Endothelial cell of umbilical vein (primary cell): ENCODE data around the gene CELF1. TPM values are rescaled to one million over a fixed set of nuclear protein-coding genes. Genes with fewer than 3 reads are reported as not detected.
A peak's percentile ranks its signal among the peaks of the same experiment; 100 is the strongest.

Experiments
- BruUV-seq: library from RNA; stranded (reverse); fragments of 400-500 nt; replicated peaks from 2 replicates; lab custom pipeline; 2021; lab: Mats Ljungman, UMichigan
- CTCF ChIA-PET: fragments of 300-600, 350-600 bp; sonication (Branson Sonifier 250); formaldehyde crosslinking; loops from one replicate; lab custom pipeline; 2021; ENCODE audit warnings: antibody characterized with exemption, inconsistent platforms; lab: Charles Lee
- POLR2A ChIA-PET: fragments of 300-600, 350-600 bp; sonication (Branson Sonifier 250); formaldehyde crosslinking; loops from one replicate; lab custom pipeline; 2021; ENCODE audit warnings: antibody characterized with exemption, inconsistent platforms; lab: Charles Lee
- DNase-seq: peaks from one replicate; pipeline ENCODE4 v3.0.0-alpha.2; 2011; ENCODE audit warnings: low read depth, low spot score
- FAIRE-seq: peaks from 2 replicates; lab custom pipeline; 2011; peaks lifted over from hg19 to GRCh38; lab: Jason Lieb, UNC
- H2AFZ ChIP-seq: 2 replicates; pipeline ENCODE4 v1.6.0; 2012; ENCODE audit warnings: low read depth, low read length, control low read depth, inconsistent platforms
- H3K27ac ChIP-seq: 2 replicates; pipeline ENCODE4 v1.5.1; 2011; ENCODE audit warnings: low read depth, mild to moderate bottlenecking, control low read depth, low read length, moderate library complexity; ENCODE audit not compliant: insufficient read depth
- H3K27me3 ChIP-seq, 2 experiments: 2 replicates each; pipeline versions ENCODE4 v1.6.0 to v1.6.1; 2011; ENCODE audit warnings: low read length in 2 of 2, mixed read lengths in 1 of 2; ENCODE audit not compliant: control insufficient read depth in 2 of 2, insufficient read depth in 2 of 2
- H3K36me3 ChIP-seq, 2 experiments: 2 replicates in 1 of 2; 3 replicates in 1 of 2; pipeline ENCODE4 v1.5.1; 2011; ENCODE audit warnings: low read length in 2 of 2, mild to moderate bottlenecking in 1 of 2, moderate library complexity in 1 of 2; ENCODE audit not compliant: control insufficient read depth in 2 of 2, insufficient read depth in 2 of 2; ENCODE audit errors: extremely low read depth in 1 of 2
- H3K4me1 ChIP-seq: 3 replicates; pipeline ENCODE4 v1.5.1; 2011; ENCODE audit warnings: mild to moderate bottlenecking, low read length; ENCODE audit not compliant: control insufficient read depth, insufficient read depth; ENCODE audit errors: extremely low read depth
- H3K4me2 ChIP-seq: 2 replicates; pipeline ENCODE4 v1.6.1; 2011; ENCODE audit warnings: low read length, control low read depth, mixed read lengths; ENCODE audit not compliant: insufficient read depth
- H3K4me3 ChIP-seq, 3 experiments: fragments of 200-600 bp in 1 of 3; sonication (generic), shearing (Covaris generic) in 1 of 3; replicated peaks in 1 of 3; 2 replicates each; pipeline ENCODE4 v1.5.1; 2011 to 2016; ENCODE audit warnings: control low read depth in 3 of 3, low read length in 3 of 3, mild to moderate bottlenecking in 2 of 3, inconsistent platforms in 1 of 3, low read depth in 1 of 3, moderate library complexity in 1 of 3; ENCODE audit not compliant: insufficient read depth in 1 of 3
- H3K79me2 ChIP-seq: 2 replicates; pipeline ENCODE4 v1.6.0; 2012; ENCODE audit warnings: low read length, inconsistent platforms; ENCODE audit not compliant: control insufficient read depth, insufficient read depth
- H3K9ac ChIP-seq: replicated peaks from 2 replicates; pipeline ENCODE3; 2011; ENCODE audit warnings: low read length, control low read depth; ENCODE audit not compliant: insufficient read depth; ENCODE audit errors: extremely low read depth
- H3K9me1 ChIP-seq: replicated peaks from 3 replicates; pipeline ENCODE4 v1.6.0; 2011; ENCODE audit warnings: mild to moderate bottlenecking, low read length; ENCODE audit not compliant: control insufficient read depth, insufficient read depth; ENCODE audit errors: extremely low read depth
- H3K9me3 ChIP-seq: replicated peaks from 2 replicates; pipeline ENCODE4 v1.5.1; 2012; ENCODE audit warnings: low read length, inconsistent platforms; ENCODE audit not compliant: control insufficient read depth, insufficient read depth
- H4K20me1 ChIP-seq: replicated peaks from 2 replicates; pipeline ENCODE3; 2011; ENCODE audit warnings: mild to moderate bottlenecking, low read length; ENCODE audit not compliant: control insufficient read depth, insufficient read depth; ENCODE audit errors: extremely low read depth
- FOS ChIP-seq: IDR thresholded peaks from 2 replicates; pipeline ENCODE4 v1.6.1; 2011; ENCODE audit warnings: mild to moderate bottlenecking, low read length, moderate library complexity, borderline replicate concordance; ENCODE audit not compliant: insufficient read depth
- GATA2 ChIP-seq: IDR thresholded peaks from 2 replicates; pipeline ENCODE4 v1.7.0; 2011; ENCODE audit warnings: low read depth, mild to moderate bottlenecking, moderate library complexity, mixed read lengths, low read length; ENCODE audit not compliant: insufficient read length, insufficient read depth
- JUN ChIP-seq: IDR thresholded peaks from 2 replicates; pipeline ENCODE4 v1.6.1; 2011; ENCODE audit warnings: borderline replicate concordance, low read depth; ENCODE audit not compliant: insufficient read length, insufficient read depth
- MYC ChIP-seq: IDR thresholded peaks from one replicate; pipeline ENCODE4 v1.6.1; 2011; ENCODE audit warnings: mild to moderate bottlenecking, low read depth, low read length
- POLR2A ChIP-seq: IDR thresholded peaks from 2 replicates; pipeline ENCODE4 v1.6.1; 2012; ENCODE audit warnings: low read depth, mild to moderate bottlenecking, control low read depth, low read length
- POLR2AphosphoS5 ChIP-seq: IDR thresholded peaks from 2 replicates; pipeline ENCODE4 v1.6.1; 2012; ENCODE audit warnings: low read depth, mild to moderate bottlenecking, control low read depth, low read length, moderate library complexity; ENCODE audit not compliant: insufficient read depth
- dilution Hi-C: fragments of 300-500 bp; cut with MboI; formaldehyde crosslinking; loops from one replicate; pipeline ENCODE4 v1.15.0; 2019; ENCODE audit warnings: low sequenced_read_pairs; ENCODE audit not compliant: extremely low pct_ligation_motif_present
- intact Hi-C: fragments of 100-400 bp; cut with micrococcal nuclease; formaldehyde crosslinking; loops from one replicate; pipeline ENCODE4 v1.10.0; 2022
- polyA plus RNA-seq, 4 experiments: library from polyadenylated mRNA; depleted of rRNA in 3 of 4; stranded (reverse) in 3 of 4; unstranded in 1 of 4; fragments of >200 nt; gene quantifications; 2 replicates each; pipeline versions ENCODE4 v1.2.1 to v1.2.3, GENCODE V29; 2011 to 2012; ENCODE audit warnings: missing spikeins in 1 of 4
- total RNA-seq: library from RNA; stranded (reverse); gene quantifications from 2 replicates; pipeline ENCODE4 v1.2.3, GENCODE V29; 2021
- TF ChIP-seq, protein P1 (sequence below), 2 donors: IDR thresholded peaks; 1 replicate in 1 of 2; 2 replicates in 1 of 2; pipeline ENCODE4 v1.5.1; 2011; ENCODE audit warnings: low read length in 2 of 2, mild to moderate bottlenecking in 2 of 2, moderate library complexity in 2 of 2, control low read depth in 1 of 2, inconsistent platforms in 1 of 2, low read depth in 1 of 2; ENCODE audit not compliant: insufficient read depth in 1 of 2; ENCODE audit errors: extremely low read depth in 1 of 2

Gene CELF1
- total and polyA plus RNA-seq, 2 donors (not counting 3 experiments of a cell fraction or from before 2014, with no cell fraction given), result 66.3 to 120 TPM

- Histone ChIP-seq H3K79me2 (peaks cover 95% of the 10 kb centered on the region), H3K9me1 (no peaks in the 10 kb centered on the region), H3K27ac (peak overlapping the region; percentile 58), H3K27me3 (no peaks in the 10 kb centered on the region), H4K20me1 (peaks cover 13% of the 10 kb centered on the region), H3K36me3 (no peaks in the 10 kb centered on the region), H3K4me1 (peaks cover 27% of the 10 kb centered on the region), H3K9me3 (no peaks in the 10 kb centered on the region), H3K9ac (no peak overlapping the region), H3K4me2 (peak overlapping the region; percentile 85), H3K4me3 (no peak overlapping the region), H2AFZ (no peak overlapping the region)
- FAIRE-seq (no peak), DNase-seq (peak; percentile 81)
- BruUV-seq, result no TSS peak
- intact Hi-C loops, result loop anchor here (2.0 kb wide), 2 partner anchors 14 kb away; partner anchors contain the start of gene CELF1
- dilution Hi-C loops, result no loop called here
- ChIA-PET POLR2A (no interaction called here), CTCF (interaction anchor here (0.6 to 4.9 kb wide), 8 partner anchors 10 to 73 kb away, joined by 3 to 41 read pairs (median 4); partner anchors contain the start of gene CELF1)
- no peak for TF ChIP-seq GATA2
- TF ChIP-seq POLR2AphosphoS5, result no peak
- TF ChIP-seq, protein P1, sequence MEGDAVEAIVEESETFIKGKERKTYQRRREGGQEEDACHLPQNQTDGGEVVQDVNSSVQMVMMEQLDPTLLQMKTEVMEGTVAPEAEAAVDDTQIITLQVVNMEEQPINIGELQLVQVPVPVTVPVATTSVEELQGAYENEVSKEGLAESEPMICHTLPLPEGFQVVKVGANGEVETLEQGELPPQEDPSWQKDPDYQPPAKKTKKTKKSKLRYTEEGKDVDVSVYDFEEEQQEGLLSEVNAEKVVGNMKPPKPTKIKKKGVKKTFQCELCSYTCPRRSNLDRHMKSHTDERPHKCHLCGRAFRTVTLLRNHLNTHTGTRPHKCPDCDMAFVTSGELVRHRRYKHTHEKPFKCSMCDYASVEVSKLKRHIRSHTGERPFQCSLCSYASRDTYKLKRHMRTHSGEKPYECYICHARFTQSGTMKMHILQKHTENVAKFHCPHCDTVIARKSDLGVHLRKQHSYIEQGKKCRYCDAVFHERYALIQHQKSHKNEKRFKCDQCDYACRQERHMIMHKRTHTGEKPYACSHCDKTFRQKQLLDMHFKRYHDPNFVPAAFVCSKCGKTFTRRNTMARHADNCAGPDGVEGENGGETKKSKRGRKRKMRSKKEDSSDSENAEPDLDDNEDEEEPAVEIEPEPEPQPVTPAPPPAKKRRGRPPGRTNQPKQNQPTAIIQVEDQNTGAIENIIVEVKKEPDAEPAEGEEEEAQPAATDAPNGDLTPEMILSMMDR (IDR thresholded peaks at IDR 0.05; ENCODE audit: extremely low read depth in 1 of 2, insufficient read depth in 1 of 2, low read depth in 1 of 2, low read length in 2 of 2), result no peak
- no peak for TF ChIP-seq MYC
- TF ChIP-seq POLR2A, result no peak
- no peak for TF ChIP-seq JUN
- no peak for TF ChIP-seq FOS
Observed at GRCh38 chr11:47538741-47539565, 14.0 kb downstream of the CELF1 start.
